ENCODE measurements around the gene ENOPH1. TPM values are rescaled to one million over a fixed set of nuclear protein-coding genes. Genes with fewer than 3 reads are reported as not detected.

The ENOPH1 gene
- total RNA-seq, 1 donor from 2014 or later: 136 TPM

GRCh38 chr4:82450966-82451755, 20.8 kb downstream of the ENOPH1 start:
- FAIRE-seq (no peak), DNase-seq (ENCODE audit: low read depth) (no peak)
- H3K4me3 ChIP-seq (ENCODE audit: low read depth, low read length): no peak overlapping the region
- no peaks in the 10 kb centered on the region for H3K27me3 ChIP-seq (ENCODE audit: control insufficient read depth, insufficient read depth, low read length)
- H3K36me3 ChIP-seq (ENCODE audit: control insufficient read depth, insufficient read depth, low read length): peaks cover 12% of the 10 kb centered on the region
- TF ChIP-seq, protein P1, sequence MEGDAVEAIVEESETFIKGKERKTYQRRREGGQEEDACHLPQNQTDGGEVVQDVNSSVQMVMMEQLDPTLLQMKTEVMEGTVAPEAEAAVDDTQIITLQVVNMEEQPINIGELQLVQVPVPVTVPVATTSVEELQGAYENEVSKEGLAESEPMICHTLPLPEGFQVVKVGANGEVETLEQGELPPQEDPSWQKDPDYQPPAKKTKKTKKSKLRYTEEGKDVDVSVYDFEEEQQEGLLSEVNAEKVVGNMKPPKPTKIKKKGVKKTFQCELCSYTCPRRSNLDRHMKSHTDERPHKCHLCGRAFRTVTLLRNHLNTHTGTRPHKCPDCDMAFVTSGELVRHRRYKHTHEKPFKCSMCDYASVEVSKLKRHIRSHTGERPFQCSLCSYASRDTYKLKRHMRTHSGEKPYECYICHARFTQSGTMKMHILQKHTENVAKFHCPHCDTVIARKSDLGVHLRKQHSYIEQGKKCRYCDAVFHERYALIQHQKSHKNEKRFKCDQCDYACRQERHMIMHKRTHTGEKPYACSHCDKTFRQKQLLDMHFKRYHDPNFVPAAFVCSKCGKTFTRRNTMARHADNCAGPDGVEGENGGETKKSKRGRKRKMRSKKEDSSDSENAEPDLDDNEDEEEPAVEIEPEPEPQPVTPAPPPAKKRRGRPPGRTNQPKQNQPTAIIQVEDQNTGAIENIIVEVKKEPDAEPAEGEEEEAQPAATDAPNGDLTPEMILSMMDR (IDR thresholded peaks at IDR 0.05; ENCODE audit: insufficient read depth, low read length, severe bottlenecking): no peak

DNA sequence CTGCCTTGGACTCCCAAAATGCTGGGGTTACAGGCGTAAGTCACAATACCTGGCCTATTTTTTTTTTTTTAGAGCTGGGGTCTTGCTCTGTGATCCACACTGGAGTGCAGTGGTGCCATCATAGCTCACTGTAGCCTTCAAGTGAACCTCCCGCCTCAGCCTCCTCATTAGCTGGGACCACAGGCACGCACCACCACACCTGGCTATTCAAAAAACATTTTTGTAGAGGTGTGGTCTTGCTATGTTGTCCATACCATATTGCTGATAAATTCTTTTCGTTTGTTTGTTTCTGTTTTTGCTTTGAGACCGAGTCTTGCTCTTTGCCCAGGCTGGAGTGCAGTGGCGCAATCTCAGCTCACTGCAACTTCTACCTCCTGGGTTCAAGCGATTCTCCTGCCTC, 21.6 kb downstream of the ENOPH1 start:
- H3K27me3 ChIP-seq (ENCODE audit: control insufficient read depth, insufficient read depth, low read length): no peaks in the 10 kb centered on the region
- no peak overlapping the region for H3K4me3 ChIP-seq (ENCODE audit: low read depth, low read length)
- peaks cover 14% of the 10 kb centered on the region for H3K36me3 ChIP-seq (ENCODE audit: control insufficient read depth, insufficient read depth, low read length)
- TF ChIP-seq, protein P1 (IDR thresholded peaks at IDR 0.05; ENCODE audit: insufficient read depth, low read length, severe bottlenecking): no peak
- FAIRE-seq: no peak
- no peak for DNase-seq (ENCODE audit: low read depth)

DNA sequence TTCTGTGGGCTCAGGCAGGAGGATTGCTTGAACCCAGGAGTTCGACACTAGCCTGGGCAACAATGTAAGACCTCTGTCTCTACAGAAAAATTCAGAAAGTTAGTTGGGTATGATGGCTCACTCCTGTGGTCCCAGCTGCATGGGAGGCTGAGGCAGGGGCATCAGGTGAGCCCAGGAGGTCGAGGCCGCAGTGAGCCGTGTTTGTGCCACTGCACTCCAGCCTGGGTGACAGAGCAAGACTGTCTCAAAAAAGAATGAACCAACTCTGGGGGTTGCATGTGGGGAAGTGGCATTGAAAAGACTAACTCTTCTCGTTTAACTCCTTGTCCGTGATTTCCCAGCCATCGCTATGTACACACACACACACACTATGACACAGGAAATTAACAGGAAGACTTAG, 26.9 kb downstream of the ENOPH1 start:
- Histone ChIP-seq H3K4me3 (ENCODE audit: low read depth, low read length) (no peak overlapping the region), H3K36me3 (ENCODE audit: control insufficient read depth, insufficient read depth, low read length) (peaks cover 15% of the 10 kb centered on the region), H3K27me3 (ENCODE audit: control insufficient read depth, insufficient read depth, low read length) (no peaks in the 10 kb centered on the region)
- FAIRE-seq (no peak), DNase-seq (ENCODE audit: low read depth) (no peak)
- TF ChIP-seq, protein P1 (IDR thresholded peaks at IDR 0.05; ENCODE audit: insufficient read depth, low read length, severe bottlenecking): no peak

GRCh38 chr4:82458729-82459128, 28.3 kb downstream of the ENOPH1 start:
- Histone ChIP-seq H3K27me3 (ENCODE audit: control insufficient read depth, insufficient read depth, low read length) (no peaks in the 10 kb centered on the region), H3K4me3 (ENCODE audit: low read depth, low read length) (no peak overlapping the region), H3K36me3 (ENCODE audit: control insufficient read depth, insufficient read depth, low read length) (peaks cover 13% of the 10 kb centered on the region)
- no peak for DNase-seq (ENCODE audit: low read depth)
- no peak for FAIRE-seq
- TF ChIP-seq, protein P1 (IDR thresholded peaks at IDR 0.05; ENCODE audit: insufficient read depth, low read length, severe bottlenecking): no peak

- Histone ChIP-seq H3K4me3 (ENCODE audit: low read depth, low read length) (no peak overlapping the region), H3K36me3 (ENCODE audit: control insufficient read depth, insufficient read depth, low read length) (peaks cover 12% of the 10 kb centered on the region), H3K27me3 (ENCODE audit: control insufficient read depth, insufficient read depth, low read length) (no peaks in the 10 kb centered on the region)
- TF ChIP-seq, protein P1 (IDR thresholded peaks at IDR 0.05; ENCODE audit: insufficient read depth, low read length, severe bottlenecking): no peak
- DNase-seq (ENCODE audit: low read depth) (no peak), FAIRE-seq (no peak)
Measured at GRCh38 chr4:82461710-82462109, 31.3 kb downstream of the ENOPH1 start.

DNA sequence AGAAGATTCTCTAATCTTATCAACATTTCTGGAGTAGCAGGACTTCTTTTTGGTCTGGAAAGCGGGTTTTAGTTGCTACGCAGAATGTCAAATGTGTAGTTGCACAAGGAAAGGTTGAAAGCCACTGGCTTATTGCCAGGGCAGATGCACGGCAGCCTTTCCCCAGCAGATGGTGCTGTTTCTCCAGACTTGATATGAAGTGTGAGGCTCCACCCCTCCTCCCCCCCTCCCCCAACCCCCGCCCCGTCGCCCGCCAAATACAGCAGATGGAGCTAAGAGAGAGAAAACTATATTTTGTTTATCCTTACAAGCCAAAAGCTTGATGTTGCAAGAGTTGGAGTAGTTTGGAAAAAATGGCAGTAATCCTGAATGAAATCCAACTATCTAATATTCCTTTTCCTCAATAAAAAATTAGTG, 32.0 kb downstream of the ENOPH1 start:
- H3K4me3 ChIP-seq (ENCODE audit: low read depth, low read length): no peak overlapping the region
- TF ChIP-seq, protein P1 (IDR thresholded peaks at IDR 0.05; ENCODE audit: insufficient read depth, low read length, severe bottlenecking): peak; percentile 78
- DNase-seq (ENCODE audit: low read depth): peak; percentile 72
- FAIRE-seq: no peak
- H3K36me3 ChIP-seq (ENCODE audit: control insufficient read depth, insufficient read depth, low read length): peaks cover 7% of the 10 kb centered on the region
- no peaks in the 10 kb centered on the region for H3K27me3 ChIP-seq (ENCODE audit: control insufficient read depth, insufficient read depth, low read length)
